NCI-H748 treated with DMSO at 0.1 percent for 48 hours (cell line): ENCODE data around the gene LIMCH1.
"Not testable (repeated sequence)": the region's sequence is repeated elsewhere in the genome, so short reads cannot be mapped to it uniquely, and the experiment has no call there.

ENCODE experiments used
- DNase-seq: peaks from one replicate; lab custom pipeline; 2025; lab: John Stamatoyannopoulos, UW

LIMCH1 gene, protein sequence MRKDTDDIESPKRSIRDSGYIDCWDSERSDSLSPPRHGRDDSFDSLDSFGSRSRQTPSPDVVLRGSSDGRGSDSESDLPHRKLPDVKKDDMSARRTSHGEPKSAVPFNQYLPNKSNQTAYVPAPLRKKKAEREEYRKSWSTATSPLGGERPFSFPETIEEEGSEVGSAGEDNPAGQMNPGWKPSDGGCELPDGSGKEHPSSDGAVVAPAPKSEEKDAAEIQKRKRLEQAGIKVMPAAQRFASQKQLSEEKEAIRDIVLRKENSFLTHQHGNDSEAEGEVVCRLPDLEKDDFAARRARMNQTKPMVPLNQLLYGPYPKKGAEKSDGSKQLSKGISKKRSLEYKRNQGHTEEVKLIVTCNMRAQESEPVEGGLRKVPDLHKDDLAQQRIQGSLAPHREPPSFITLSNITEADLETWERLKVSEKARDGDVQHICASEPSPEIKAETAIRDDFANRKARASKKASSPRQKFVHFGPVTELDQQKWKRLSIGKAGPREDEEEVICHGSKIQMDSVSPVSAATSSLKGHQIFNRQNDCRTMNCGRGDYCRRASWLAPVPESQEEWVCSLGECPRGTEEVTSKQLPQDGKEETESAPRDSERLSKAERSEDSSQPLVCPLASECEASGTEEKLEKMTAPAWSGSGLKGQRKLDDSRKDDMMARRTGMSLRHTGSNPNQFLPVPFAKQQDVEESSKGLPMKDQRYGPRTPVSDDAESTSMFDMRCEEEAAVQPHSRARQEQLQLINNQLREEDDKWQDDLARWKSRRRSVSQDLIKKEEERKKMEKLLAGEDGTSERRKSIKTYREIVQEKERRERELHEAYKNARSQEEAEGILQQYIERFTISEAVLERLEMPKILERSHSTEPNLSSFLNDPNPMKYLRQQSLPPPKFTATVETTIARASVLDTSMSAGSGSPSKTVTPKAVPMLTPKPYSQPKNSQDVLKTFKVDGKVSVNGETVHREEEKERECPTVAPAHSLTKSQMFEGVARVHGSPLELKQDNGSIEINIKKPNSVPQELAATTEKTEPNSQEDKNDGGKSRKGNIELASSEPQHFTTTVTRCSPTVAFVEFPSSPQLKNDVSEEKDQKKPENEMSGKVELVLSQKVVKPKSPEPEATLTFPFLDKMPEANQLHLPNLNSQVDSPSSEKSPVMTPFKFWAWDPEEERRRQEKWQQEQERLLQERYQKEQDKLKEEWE (N-terminal part only)

GRCh38 chr4:41538017-41538733, at the start of gene LIMCH1:
Gene LIMCH1 (plus strand): TSS chr4:41538157. CDS start chr4:41605996, 67,839 bp downstream.
- DNase-seq, result no peak

DNA sequence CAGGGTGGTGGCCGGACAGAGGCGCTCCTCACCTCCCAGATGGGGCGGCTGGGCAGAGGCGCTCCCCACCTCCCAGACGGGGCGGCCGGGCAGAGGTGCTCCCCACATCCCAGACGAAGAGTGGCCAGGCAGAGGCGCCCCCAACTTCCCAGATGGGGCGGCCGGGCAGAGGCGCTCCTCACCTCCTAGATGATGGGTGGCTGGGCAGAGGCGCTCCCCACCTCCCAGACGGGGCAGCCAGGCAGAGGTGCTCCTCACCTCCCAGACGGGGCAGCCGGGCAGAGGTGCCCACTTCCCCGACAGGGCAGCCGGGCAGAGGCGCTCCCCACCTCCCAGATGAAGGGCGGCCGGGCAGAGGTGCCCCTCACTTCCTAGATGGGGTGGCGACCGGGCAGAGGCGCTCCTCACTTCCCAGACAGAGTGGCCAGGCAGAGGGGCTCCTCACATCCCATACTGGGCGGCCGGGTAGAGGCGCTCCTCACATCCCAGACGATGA, 46.8 kb upstream of the LIMCH1 start:
- not testable (repeated sequence) for DNase-seq

- DNase-seq, result no peak
Measured at GRCh38 chr4:41496977-41497376, 41.0 kb upstream of the LIMCH1 start.

DNA sequence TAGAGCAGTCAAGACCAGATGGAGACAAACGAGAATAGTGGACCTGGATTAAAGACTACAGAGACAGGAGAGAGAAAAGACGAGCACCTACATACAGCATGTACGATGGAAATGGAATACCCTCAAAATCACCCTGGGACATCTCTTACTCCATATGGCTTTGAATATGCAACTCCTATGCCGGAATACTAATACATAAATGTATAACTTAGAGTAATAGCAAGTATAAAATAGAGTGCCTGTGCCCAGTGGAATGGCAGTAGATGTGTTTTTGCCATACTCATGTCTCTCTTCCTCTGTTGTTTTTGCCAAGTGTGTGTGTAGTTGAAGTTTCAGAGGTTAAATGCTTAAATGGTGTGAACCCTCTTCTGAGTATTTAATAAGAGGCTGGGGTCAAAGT, 39.8 kb upstream of the LIMCH1 start:
- no peak for DNase-seq

DNA sequence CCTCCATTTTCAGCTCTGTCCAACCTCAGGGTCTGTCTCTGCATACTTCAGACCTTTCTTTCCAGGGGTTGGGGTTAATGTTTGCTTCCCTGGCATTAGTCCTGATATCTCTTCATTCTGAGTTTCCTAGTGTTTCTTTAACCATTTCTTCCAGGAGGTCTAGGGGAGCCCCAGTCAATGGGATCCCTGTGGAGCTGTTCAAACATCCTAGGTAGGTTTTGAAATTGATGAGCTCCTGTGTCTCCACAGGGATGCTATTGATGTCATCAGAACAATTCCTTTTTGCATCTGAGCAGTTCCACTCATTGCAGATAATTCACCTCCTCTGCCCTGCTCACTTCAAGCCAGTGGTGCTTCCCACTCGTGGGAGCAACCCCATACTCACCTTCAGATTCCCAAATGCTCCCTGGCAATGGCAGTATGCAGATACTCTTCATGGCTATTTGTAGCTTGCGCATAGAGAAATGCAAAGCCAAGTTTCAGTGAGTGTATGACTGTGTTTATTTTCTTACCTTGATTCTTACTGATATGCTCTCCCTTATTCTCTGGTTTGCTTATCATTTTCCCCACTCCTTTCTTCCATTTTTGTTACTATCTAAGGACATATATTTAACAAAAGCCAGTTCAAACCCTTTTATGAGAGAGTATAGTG, 33.7 kb upstream of the LIMCH1 start:
- DNase-seq, result no peak

DNA sequence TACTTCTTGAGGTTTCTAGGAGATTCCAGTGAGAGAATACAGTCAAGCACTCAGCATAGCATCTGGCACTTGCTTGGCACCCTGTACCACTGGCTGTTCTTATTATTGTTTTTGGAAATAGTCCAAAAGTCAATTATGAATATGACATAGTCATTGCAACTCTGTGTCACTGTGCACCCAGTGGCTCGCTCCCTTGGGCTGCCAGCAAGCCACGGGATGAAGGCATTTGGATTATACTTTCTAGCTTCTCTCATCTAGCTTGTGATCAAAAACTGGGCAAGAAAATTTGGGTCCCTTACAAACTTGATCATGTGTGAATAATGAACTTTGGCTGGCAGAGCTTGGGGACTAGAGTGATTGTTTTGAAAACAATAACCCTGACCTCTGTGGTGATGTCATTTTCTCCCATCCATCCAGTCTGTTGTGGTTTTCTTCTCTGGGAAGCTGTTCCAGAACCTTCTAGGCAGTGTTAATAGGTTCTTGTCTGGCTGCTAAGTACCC, 32.7 kb upstream of the LIMCH1 start:
- DNase-seq, result no peak

DNA sequence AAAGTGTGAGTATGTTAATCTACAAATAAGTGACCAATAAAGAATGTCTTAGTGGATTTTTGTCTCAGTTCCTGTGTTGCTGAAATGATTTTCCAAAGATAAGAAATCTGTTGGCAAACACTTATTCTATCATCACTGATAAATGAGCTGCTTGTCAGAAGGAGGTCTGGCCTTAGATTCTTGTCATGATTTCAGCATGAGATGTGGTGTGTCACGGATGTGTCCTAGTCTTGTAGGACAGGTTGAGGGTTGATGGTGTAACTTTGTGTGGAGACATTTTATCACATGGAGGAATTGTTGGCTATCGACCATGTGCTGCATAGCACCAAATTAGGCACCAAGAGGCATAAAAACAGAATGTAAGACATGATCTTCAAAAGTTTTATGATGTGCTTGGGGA, 31.8 kb upstream of the LIMCH1 start:
- no peak for DNase-seq

DNA sequence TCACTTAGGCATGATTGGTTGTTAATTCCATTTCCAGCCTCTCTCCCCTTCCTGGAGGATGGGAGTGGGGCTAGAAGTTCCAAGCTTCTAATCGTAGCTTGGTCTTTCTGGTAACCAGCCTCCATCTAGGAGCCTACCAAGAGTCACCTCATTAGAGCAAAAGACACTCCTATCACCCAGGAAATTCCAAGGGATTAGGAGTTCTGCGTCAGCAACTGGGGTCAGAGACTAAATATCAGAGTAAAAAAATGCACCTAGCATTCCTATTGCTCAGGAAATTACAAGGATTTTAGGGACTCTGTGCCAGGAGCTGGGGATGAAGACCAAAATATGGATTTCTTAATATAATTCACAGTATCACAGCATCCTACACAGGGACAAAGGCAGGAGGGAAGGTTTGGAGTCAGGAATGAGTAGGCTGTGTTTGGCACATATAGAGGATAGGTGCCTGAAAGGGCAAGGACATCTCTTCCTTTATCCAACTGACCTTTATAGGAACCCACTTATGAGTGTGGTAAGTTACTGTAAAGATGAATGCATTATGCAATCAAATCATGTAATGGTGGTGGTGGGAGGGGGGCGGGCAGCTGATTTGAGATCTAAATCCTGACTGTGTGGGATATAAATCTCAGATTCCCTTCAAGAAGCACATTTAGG, 30.5 kb upstream of the LIMCH1 start:
- DNase-seq, result no peak

- DNase-seq, result no peak
Measured at GRCh38 chr4:41509451-41509866, 28.5 kb upstream of the LIMCH1 start.

GRCh38 chr4:41510179-41510578, 27.8 kb upstream of the LIMCH1 start:
- DNase-seq, result no peak

GRCh38 chr4:41512136-41512535, 25.8 kb upstream of the LIMCH1 start:
- DNase-seq, result no peak

DNA sequence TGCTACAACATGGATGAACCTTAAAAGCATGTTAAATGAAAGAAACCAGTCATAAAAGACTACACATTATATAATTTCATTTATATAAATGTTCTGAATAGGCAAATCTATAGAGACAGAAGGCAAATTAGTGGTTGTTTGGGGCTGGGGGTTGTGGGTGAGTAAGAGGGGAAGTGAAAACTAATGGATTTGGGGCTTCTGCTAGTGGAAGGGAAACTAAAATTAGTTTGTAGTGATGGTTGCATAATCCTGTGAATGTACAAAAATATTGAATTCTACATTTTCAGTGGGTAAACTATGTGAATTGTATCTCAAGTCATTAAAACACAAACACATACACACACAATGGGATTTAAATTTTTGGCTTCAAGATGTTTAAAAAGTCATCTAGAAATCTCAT, 25.4 kb upstream of the LIMCH1 start:
- no peak for DNase-seq

- no peak for DNase-seq
Measured at GRCh38 chr4:41514169-41514568, 23.8 kb upstream of the LIMCH1 start.

DNA sequence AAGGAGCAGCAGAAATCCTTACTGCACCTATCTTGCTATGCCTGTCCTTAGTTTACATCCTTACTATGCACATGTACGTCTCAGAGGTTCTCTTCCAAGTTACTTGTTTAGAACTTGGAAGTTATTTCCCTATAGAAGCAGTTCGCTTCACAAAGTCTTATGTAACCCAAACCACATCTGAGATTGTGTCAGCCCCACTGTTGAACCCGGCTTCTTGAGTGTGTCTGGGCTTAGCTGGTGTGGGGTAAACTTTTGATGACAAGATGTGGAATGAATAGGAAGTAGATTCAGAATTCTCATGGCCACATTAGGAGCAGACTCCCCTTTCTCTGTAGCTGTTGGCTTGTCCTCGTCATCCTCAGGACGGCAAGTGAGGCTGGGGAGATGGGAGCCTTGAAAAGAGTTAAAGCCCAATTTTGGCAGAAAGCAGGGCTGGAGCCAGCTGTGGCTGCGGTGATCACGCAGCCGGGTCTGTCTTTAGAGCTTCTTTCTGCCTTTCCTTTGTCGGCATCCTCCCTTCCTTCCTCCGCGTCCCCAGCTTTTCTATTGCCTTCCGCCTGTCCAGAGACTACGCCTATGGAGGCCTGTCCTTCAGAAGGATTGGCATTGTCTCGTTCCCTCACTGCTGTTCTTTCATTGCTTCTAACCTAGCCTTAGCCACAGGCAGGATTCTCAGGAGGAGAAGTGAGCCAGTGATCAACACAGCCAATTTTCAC, 23.0 kb upstream of the LIMCH1 start:
- DNase-seq, result no peak

- no peak for DNase-seq
Measured at GRCh38 chr4:41517121-41517520, 20.8 kb upstream of the LIMCH1 start.

GRCh38 chr4:41517747-41518146, 20.2 kb upstream of the LIMCH1 start:
- no peak for DNase-seq

DNA sequence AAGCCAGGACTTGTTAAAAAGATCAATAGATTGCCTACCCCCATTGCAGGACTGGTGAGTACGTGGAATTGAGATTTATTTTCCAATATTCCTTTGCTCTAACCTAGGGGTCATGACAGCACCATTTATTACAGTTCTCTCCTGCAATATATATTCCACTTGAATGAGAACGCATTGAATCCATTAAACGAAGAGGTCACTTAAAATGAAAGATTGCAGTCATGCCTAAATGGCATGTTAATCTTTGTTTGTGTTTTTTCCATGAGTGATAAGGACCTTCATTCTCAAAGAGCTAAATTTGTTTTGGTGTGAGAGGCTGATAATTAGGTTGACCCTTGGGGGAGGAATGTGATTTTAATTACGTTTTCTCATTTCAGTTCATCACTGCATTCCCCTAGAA, 13.5 kb upstream of the LIMCH1 start:
- DNase-seq, result no peak

DNA sequence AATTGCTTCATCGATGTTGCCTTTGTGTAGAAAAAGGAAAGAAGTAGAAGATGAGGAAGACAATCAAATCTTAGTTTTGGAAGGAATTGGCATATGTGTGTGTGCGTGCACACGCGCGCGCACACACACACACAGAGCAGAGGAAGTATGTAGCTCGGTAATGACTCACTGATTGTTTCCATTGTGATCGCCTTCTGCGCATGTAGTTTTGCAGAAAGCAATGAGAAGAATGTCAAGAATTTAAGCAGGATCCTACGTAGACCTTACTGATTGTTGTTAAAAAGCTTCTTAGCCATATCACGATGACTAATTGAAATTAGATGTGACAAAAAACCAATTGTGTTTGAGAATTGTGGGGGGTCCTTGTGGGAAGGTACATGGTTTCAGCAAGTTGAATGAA, 12.8 kb upstream of the LIMCH1 start:
- no peak for DNase-seq

DNA sequence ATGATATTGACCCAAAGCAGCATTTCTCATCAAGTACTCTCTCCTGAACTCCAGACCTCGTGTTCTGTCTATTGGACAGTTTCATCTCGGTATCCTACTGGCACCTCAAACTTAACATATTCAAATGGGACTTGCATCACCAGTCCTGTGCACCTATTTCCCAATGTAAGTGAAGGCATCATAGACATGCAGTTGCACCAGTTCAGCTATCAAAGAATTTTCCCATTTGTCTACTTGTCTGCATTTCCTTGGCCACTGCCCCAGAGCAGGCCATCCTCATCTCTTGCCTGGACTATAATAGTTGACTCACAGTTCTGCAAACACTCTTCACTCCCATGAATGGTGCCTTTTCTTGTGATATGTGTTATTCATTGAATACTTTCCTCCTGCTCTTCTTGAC, 11.3 kb upstream of the LIMCH1 start:
- no peak for DNase-seq
